SK-N-MC (cell line): Measurements from ENCODE around the gene TMEM132D.

Source experiments
- DNase-seq: peaks from one replicate; pipeline ENCODE4 v3.0.0-alpha.2; 2011; ENCODE audit warnings: low read depth, low spot score
- H3K27ac ChIP-seq: fragments of 200-600 bp; sonication (generic); 2 replicates; pipeline ENCODE4 v1.5.1; 2016; ENCODE audit warnings: mixed run types
- H3K36me3 ChIP-seq: fragments of 200-600 bp; sonication (generic); 2 replicates; pipeline ENCODE4 v1.6.1; 2017; ENCODE audit warnings: antibody characterized with exemption, low read length, mixed read lengths; ENCODE audit not compliant: insufficient read depth
- H3K4me3 ChIP-seq: fragments of 200-600 bp; sonication (generic); 2 replicates; pipeline ENCODE4 v1.5.1; 2016
- H3K9ac ChIP-seq: fragments of 200-600 bp; sonication (generic); 2 replicates; pipeline ENCODE4 v1.8.0; 2017; ENCODE audit warnings: mixed run types, mixed read lengths; ENCODE audit not compliant: insufficient read length
- H3K9me3 ChIP-seq: fragments of 200-600 bp; sonication (generic); 2 replicates; pipeline ENCODE4 v1.6.1; 2017; ENCODE audit warnings: low read depth, mild to moderate bottlenecking, antibody characterized with exemption, low read length, moderate library complexity, mixed read lengths
- EZH2 ChIP-seq: fragments of 200-600 bp; sonication (generic); IDR thresholded peaks from one replicate; pipeline ENCODE4 v1.6.1; 2017; ENCODE audit warnings: antibody characterized with exemption
- FOXP2 ChIP-seq: optimal IDR thresholded peaks from 2 replicates; pipeline ENCODE3; 2011; ENCODE audit warnings: mild to moderate bottlenecking, moderate library complexity; ENCODE audit not compliant: insufficient read depth; ENCODE audit errors: extremely low read length, control extremely low read depth
- POLR2AphosphoS5 ChIP-seq: IDR thresholded peaks from 2 replicates; pipeline ENCODE4 v1.6.1; 2012; ENCODE audit warnings: mild to moderate bottlenecking, low read depth, low read length, borderline replicate concordance

TMEM132D gene

DNA sequence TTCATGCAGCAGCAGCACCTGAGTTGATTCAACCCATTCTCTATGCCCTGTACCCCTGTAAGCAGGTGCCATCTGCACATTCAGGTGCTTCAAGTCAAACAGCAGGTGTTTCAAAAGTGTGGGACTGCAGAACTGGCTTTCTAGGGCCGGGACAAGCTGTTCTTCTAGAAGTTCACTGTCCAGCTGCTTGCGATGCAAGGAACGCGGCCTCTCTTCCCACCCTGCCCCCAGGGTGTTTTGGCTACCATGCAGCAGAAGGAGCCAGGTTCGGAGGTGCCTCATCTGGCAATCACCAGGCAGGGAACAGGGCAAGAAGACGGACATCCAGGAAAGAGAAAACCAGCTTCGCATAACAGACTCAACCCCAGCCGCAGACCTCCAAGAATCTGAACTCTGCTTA, 35.2 kb downstream of the TMEM132D start:
- TF ChIP-seq POLR2AphosphoS5 (no peak), EZH2 (no peak), FOXP2 (no peak)
- DNase-seq: no peak
- no peak overlapping the region for H3K27ac ChIP-seq

DNA sequence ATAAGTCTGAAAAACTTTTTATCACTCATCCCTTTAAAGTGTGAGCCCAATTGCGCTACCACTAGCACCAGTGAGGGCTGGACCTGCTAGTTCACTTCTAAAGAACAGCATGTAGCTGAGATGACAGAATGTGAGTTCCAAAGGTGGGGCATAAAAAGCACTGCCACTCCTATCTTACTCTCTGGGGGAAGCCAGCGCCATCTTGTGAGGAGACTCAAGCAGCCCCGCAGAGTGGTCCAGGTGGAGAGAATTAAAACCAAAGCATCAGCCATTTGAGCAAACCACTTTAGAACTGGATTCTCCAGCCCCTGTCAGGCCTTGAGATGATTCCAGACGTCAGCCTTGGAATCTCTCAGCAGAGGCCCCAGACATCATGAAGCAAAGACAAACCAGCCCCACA, 39.9 kb downstream of the TMEM132D start:
- no peaks in the 10 kb centered on the region for H3K9me3 ChIP-seq
- no peak overlapping the region for H3K27ac ChIP-seq
- no peak for DNase-seq
- no peak for TF ChIP-seq EZH2
- TF ChIP-seq FOXP2: no peak
- TF ChIP-seq POLR2AphosphoS5: no peak
- no peak overlapping the region for H3K4me3 ChIP-seq
- no peaks in the 10 kb centered on the region for H3K36me3 ChIP-seq
- H3K9ac ChIP-seq: no peak overlapping the region

More for the DNA sequence above, 35.2 kb downstream of the TMEM132D start:
- H3K9ac ChIP-seq: no peak overlapping the region
- no peaks in the 10 kb centered on the region for H3K36me3 ChIP-seq
- H3K9me3 ChIP-seq: no peaks in the 10 kb centered on the region
- no peak overlapping the region for H3K4me3 ChIP-seq

DNA sequence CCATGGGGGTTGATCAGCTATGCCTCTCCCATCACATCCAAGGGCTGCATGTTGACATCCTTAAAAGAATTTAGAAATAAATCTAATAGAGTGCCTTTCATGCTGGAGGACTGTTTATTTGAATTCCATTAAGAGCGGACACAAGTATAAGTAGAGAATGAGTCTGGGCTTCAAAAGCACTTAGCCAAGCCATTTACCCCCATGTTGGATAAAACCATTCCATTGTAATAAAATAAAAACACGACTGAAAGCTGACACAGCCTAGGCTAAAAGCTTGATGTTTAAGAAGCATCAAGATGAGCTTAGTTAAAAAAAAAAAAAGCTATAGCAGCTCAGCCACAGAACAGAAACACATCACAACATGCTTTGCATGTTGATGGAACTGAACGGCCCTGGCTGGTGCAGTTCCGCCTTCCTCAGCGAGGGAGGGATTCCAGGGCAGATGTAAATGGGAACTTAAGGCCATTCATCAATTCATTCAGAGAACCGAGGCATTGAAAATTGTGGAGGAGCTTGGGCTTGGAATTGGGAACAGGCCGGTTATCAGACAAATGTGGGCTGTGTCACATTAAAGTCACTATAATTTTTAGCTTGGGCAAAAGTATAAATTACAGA, 41.2 kb downstream of the TMEM132D start:
- no peak overlapping the region for H3K4me3 ChIP-seq
- no peak overlapping the region for H3K27ac ChIP-seq
- H3K36me3 ChIP-seq: no peaks in the 10 kb centered on the region
- H3K9me3 ChIP-seq: no peaks in the 10 kb centered on the region
- no peak overlapping the region for H3K9ac ChIP-seq
- no peak for DNase-seq
- TF ChIP-seq EZH2 (no peak), POLR2AphosphoS5 (no peak), FOXP2 (no peak)

DNA sequence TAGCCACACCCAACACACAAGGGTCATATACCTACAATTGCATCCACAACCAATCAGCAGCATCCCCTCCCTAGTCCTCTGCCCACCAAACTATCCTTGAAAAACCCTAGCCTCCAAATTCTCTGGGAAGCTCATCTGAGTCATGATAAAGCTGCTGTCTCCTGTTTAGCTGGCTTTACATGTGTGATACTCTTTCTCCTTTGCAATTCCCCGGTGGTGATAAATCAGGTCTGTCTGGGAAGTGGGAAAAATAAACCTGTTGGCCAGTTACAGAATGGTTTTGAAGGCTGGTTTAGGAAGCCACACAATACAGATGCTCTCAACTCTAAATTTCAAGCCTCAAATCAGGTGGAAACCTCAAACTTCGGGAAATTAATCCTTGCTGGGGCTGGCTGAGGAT, 41.9 kb downstream of the TMEM132D start:
- TF ChIP-seq EZH2 (no peak), POLR2AphosphoS5 (no peak), FOXP2 (no peak)
- Histone ChIP-seq H3K27ac (no peak overlapping the region), H3K9ac (no peak overlapping the region), H3K36me3 (no peaks in the 10 kb centered on the region), H3K9me3 (no peaks in the 10 kb centered on the region), H3K4me3 (no peak overlapping the region)
- no peak for DNase-seq

DNA sequence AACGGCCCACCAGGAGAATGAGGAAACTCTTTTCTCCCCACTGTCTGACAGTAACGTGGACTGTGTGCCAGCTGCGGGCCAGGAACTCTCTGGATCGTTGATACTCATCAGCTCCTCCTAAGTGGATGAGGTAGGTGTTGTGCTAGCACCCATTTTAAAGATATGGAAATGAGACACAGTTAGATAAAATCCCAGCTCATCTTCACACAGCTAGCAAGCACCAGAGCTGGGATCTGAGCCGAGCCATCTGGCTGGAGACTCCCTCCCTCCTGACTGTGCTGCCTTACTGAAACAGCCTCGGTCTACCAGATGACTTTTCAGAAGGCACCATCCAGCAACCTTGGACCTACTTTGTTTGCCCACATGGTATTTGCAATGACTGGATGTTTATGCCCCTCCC, 49.2 kb downstream of the TMEM132D start:
- TF ChIP-seq EZH2 (no peak), FOXP2 (no peak), POLR2AphosphoS5 (no peak)
- H3K36me3 ChIP-seq: no peaks in the 10 kb centered on the region
- no peak overlapping the region for H3K9ac ChIP-seq
- no peak overlapping the region for H3K27ac ChIP-seq
- no peak overlapping the region for H3K4me3 ChIP-seq
- DNase-seq: no peak
- H3K9me3 ChIP-seq: no peaks in the 10 kb centered on the region

DNA sequence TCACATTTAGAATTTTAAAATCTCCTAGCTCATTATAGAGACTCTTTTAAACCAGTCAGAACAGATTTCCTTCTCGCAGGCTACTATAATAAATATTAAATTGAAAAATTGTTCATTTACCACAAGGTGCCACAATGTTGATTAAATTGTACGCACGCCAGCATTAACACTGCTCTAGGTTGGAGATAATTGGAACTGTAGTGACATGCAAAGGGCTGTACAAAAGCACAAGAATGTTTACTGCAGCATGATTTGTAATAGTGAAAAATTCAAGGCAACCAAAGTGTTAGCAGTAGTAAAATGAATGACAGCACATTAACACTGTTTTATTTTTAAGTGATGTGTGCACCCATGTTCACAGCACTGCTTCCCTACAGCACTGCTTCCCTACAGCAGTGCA, 52.5 kb downstream of the TMEM132D start:
- Histone ChIP-seq H3K9me3 (no peaks in the 10 kb centered on the region), H3K36me3 (no peaks in the 10 kb centered on the region), H3K4me3 (no peak overlapping the region), H3K9ac (no peak overlapping the region), H3K27ac (no peak overlapping the region)
- DNase-seq: no peak
- no peak for TF ChIP-seq FOXP2
- TF ChIP-seq EZH2: no peak
- no peak for TF ChIP-seq POLR2AphosphoS5

DNA sequence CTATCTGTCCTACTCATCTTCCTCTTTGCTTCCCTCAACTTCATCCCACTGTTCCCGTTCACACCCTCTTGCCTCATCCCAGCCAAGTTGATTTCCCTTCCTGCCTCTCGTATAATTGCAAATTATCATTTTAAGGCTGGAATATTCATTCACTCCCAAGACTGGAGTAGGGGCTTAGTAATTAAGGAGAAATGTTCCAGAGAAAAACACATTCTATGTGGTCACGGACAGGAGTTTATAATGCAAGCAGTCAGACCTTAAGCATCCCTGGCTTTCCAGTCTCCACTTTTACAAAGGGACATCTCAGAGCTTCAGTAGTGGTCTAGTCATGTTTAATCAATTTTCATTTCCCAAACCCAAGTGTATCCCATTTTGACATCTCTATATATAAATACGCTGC, 54.9 kb downstream of the TMEM132D start:
- no peaks in the 10 kb centered on the region for H3K9me3 ChIP-seq
- no peak for DNase-seq
- no peak overlapping the region for H3K4me3 ChIP-seq
- no peak overlapping the region for H3K9ac ChIP-seq
- no peaks in the 10 kb centered on the region for H3K36me3 ChIP-seq
- H3K27ac ChIP-seq: no peak overlapping the region
- no peak for TF ChIP-seq POLR2AphosphoS5
- TF ChIP-seq FOXP2: no peak
- TF ChIP-seq EZH2: no peak

DNA sequence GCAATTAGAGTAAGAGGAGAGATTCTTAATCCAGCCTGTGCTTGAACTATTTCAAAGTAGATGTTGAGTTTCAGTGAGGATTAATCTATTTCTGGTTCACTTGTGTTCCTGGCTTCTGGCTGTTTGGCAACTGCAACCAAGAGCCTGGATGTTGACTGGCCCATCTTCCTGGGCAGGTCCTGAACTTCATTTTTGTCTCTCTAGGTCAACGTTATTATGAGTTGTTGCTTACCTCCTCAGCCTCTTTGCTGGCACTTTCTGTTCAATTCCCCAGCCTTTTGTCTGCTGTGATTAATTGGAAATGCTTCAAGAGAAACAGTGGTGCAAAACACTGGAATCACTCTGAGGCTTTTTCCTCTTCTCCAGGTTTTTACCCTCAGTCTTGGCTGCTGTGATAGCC, 56.8 kb downstream of the TMEM132D start:
- no peaks in the 10 kb centered on the region for H3K36me3 ChIP-seq
- no peak overlapping the region for H3K9ac ChIP-seq
- no peak overlapping the region for H3K4me3 ChIP-seq
- H3K27ac ChIP-seq: no peak overlapping the region
- TF ChIP-seq EZH2 (no peak), FOXP2 (no peak), POLR2AphosphoS5 (no peak)
- no peaks in the 10 kb centered on the region for H3K9me3 ChIP-seq
- DNase-seq: no peak

DNA sequence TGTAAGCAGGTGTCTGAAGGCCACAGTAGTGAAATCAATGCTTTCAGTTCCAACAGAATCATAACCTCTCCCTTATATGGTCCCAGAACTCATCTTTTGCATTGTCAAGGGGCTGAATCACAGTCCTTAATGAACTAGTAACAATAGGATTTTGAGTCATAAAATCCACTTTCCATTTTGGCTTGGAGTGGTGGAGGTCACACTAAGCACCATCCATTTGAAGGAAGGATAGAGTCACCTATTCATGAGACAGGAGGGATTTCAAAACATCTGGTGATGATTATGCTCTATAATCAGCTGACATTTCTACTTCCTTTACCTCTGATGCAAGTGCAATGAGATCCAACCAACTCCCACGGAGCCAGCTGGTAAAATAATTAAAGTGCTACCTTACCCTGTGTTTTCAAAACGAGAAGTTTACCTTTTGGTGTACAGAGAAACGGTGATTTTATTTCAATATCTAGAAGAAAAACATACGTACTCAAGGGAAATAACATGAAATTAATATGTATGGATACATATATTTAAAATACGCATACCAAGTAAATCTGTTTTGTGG, 59.1 kb downstream of the TMEM132D start:
- H3K9me3 ChIP-seq: no peaks in the 10 kb centered on the region
- TF ChIP-seq FOXP2: no peak
- TF ChIP-seq EZH2: no peak
- no peak for TF ChIP-seq POLR2AphosphoS5
- H3K9ac ChIP-seq: no peak overlapping the region
- no peak for DNase-seq
- H3K4me3 ChIP-seq: no peak overlapping the region
- H3K27ac ChIP-seq: no peak overlapping the region
- no peaks in the 10 kb centered on the region for H3K36me3 ChIP-seq
